HepG2 (cell line): ENCODE data around the gene FEV. TPM values are rescaled to one million over a fixed set of nuclear protein-coding genes. Genes with fewer than 3 reads are reported as not detected.

ENCODE experiments used
- CBFB ChIP-seq: sonication (generic); formaldehyde crosslinking; IDR thresholded peaks from 2 replicates; pipeline ENCODE4 v1.4.0; 2020; ENCODE audit warnings: missing genetic modification reagents
- GABPB1 ChIP-seq: IDR thresholded peaks from 2 replicates; pipeline ENCODE4 v1.6.1; 2016; ENCODE audit warnings: mild to moderate bottlenecking, missing genetic modification reagents, moderate library complexity, missing compliant biosample characterization
- GATA4 ChIP-seq: sonication (generic); IDR thresholded peaks from 2 replicates; pipeline ENCODE4 v1.6.1; 2016; ENCODE audit warnings: antibody characterized with exemption, low read depth, borderline replicate concordance
- GATAD2A ChIP-seq: IDR thresholded peaks from 2 replicates; pipeline ENCODE4 v1.6.1; 2016
- GTF2F1 ChIP-seq: fragments of 150-350 bp; IDR thresholded peaks from 2 replicates; pipeline ENCODE4 v1.6.1; 2014; ENCODE audit warnings: low read length
- HMGXB4 ChIP-seq, 2 experiments: sonication (generic) in 1 of 2; formaldehyde crosslinking in 1 of 2; IDR thresholded peaks; 2 replicates each; pipeline versions ENCODE4 v1.4.0 to v1.6.1; 2018 to 2020; ENCODE audit warnings: missing genetic modification reagents in 2 of 2, borderline replicate concordance in 1 of 2, low read depth in 1 of 2, mild to moderate bottlenecking in 1 of 2, missing biosample characterization in 1 of 2
- KAT8 ChIP-seq: IDR thresholded peaks from 2 replicates; pipeline ENCODE4 v1.6.1; 2016; ENCODE audit warnings: missing genetic modification reagents, missing compliant biosample characterization
- MAF1 ChIP-seq: sonication (generic); formaldehyde crosslinking; IDR thresholded peaks from 2 replicates; pipeline ENCODE4 v1.5.0; 2020; ENCODE audit warnings: missing genetic modification reagents, borderline replicate concordance
- PATZ1 ChIP-seq: sonication (generic); formaldehyde crosslinking; IDR thresholded peaks from 2 replicates; pipeline ENCODE4 v1.4.0; 2020; ENCODE audit warnings: missing genetic modification reagents
- PBX2 ChIP-seq: IDR thresholded peaks from 2 replicates; pipeline ENCODE4 v1.6.1; 2016; ENCODE audit warnings: control low read depth
- RCOR2 ChIP-seq: IDR thresholded peaks from 2 replicates; pipeline ENCODE4 v1.6.1; 2016; ENCODE audit warnings: missing biosample characterization, missing genetic modification reagents
- TEF ChIP-seq: sonication (generic); formaldehyde crosslinking; IDR thresholded peaks from 2 replicates; pipeline ENCODE4 v1.5.0; 2020; ENCODE audit warnings: missing genetic modification reagents
- ZNF354B ChIP-seq: sonication (generic); formaldehyde crosslinking; IDR thresholded peaks from 2 replicates; pipeline ENCODE4 v1.8.0; 2022; ENCODE audit warnings: mild to moderate bottlenecking, missing genetic modification reagents
- ZNF614 ChIP-seq: IDR thresholded peaks from 2 replicates; pipeline ENCODE4 v1.6.1; 2018; ENCODE audit warnings: missing biosample characterization, missing genetic modification reagents, inconsistent platforms, borderline replicate concordance
- polyA plus RNA-seq, 8 experiments: library from polyadenylated mRNA; depleted of rRNA in 3 of 8; stranded (reverse) in 7 of 8; unstranded in 1 of 8; fragments of >200 nt; fragmentation: Illumina TruSeq in 4 of 8; extraction: Trizol in 4 of 8; gene quantifications; 2 replicates each; pipeline versions ENCODE4 v1.2.1 to v1.2.3, GENCODE V29; 2011 to 2016; ENCODE audit warnings: low read depth in 4 of 8, missing spikeins in 1 of 8, mixed read lengths in 1 of 8; ENCODE audit not compliant: insufficient read depth in 1 of 8
- total RNA-seq, 5 experiments: library from RNA; depleted of rRNA; stranded (reverse); fragments of >200 nt; fragmentation: Illumina TruSeq; extraction: Trizol; gene quantifications; 2 replicates each; pipeline ENCODE4 v1.2.3, GENCODE V29; 2016; ENCODE audit warnings: low read depth in 1 of 5
- TF ChIP-seq, protein P1 (sequence below): sonication (generic); formaldehyde crosslinking; IDR thresholded peaks from 2 replicates; pipeline ENCODE4 v1.5.0; 2020; ENCODE audit warnings: mild to moderate bottlenecking, missing genetic modification reagents, borderline replicate concordance
- TF ChIP-seq, protein P2 (sequence below): sonication (generic); formaldehyde crosslinking; IDR thresholded peaks from 2 replicates; pipeline ENCODE4 v1.8.1; 2023; ENCODE audit warnings: mild to moderate bottlenecking, missing genetic modification reagents

The FEV gene
- total and polyA plus RNA-seq, 2 of the 13 experiments (the other 11 are each of a cell fraction or from before 2014, with no cell fraction given): not detected

DNA sequence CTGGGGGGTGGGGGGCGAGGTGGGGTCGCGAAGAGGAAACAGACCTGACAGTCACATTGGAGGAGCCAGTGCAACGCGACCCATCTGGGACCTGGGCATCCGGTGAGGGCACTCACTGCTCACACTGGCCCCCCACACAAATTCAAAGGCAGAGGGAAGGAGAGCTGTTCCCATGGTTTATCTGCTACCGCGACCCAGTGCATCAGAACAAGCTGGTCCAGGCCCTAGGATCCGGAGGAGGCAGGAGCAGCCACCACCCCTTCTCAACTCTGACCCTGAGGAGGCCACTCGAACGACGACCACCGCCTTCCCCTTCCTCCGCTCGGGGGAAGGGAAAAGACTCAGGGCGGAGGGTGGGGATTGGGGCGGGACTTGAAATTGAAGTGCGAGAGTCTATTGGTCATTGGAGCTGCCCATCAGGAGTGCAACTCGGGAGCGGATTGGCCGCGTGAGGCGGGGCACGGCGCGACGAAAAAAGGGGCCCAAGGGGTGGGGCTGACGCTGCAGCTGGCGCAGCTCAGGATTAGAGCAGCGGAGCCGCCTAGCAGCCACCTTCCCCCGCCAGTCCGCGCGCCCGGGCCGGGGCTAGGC, 25.7 kb downstream of the FEV start, which contains the start of gene CDK5R2 (continued):
- TF ChIP-seq, protein P1, sequence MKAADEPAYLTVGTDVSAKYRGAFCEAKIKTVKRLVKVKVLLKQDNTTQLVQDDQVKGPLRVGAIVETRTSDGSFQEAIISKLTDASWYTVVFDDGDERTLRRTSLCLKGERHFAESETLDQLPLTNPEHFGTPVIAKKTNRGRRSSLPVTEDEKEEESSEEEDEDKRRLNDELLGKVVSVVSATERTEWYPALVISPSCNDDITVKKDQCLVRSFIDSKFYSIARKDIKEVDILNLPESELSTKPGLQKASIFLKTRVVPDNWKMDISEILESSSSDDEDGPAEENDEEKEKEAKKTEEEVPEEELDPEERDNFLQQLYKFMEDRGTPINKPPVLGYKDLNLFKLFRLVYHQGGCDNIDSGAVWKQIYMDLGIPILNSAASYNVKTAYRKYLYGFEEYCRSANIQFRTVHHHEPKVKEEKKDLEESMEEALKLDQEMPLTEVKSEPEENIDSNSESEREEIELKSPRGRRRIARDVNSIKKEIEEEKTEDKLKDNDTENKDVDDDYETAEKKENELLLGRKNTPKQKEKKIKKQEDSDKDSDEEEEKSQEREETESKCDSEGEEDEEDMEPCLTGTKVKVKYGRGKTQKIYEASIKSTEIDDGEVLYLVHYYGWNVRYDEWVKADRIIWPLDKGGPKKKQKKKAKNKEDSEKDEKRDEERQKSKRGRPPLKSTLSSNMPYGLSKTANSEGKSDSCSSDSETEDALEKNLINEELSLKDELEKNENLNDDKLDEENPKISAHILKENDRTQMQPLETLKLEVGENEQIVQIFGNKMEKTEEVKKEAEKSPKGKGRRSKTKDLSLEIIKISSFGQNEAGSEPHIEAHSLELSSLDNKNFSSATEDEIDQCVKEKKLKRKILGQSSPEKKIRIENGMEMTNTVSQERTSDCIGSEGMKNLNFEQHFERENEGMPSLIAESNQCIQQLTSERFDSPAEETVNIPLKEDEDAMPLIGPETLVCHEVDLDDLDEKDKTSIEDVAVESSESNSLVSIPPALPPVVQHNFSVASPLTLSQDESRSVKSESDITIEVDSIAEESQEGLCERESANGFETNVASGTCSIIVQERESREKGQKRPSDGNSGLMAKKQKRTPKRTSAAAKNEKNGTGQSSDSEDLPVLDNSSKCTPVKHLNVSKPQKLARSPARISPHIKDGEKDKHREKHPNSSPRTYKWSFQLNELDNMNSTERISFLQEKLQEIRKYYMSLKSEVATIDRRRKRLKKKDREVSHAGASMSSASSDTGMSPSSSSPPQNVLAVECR: peak; percentile 37; the same call in 1 of the 2 replicates
- TF ChIP-seq TEF (CRISPR knock-in tag) (no peak), PBX2 (CRISPR knock-in tag) (peak; percentile 92), CBFB (CRISPR knock-in tag) (no peak), PATZ1 (CRISPR knock-in tag) (peak; percentile 59; the same call in 1 of the 2 replicates), GTF2F1 (no peak), GABPB1 (CRISPR knock-in tag) (peak; percentile 41; the same call in 1 of the 2 replicates), KAT8 (no peak), MAF1 (no peak), ZNF354B (CRISPR knock-in tag) (no peak), ZNF614 (CRISPR knock-in tag) (0 out of 2 replicates have a peak, but pooled peaks have one; percentile 16), GATA4 (no peak), GATAD2A (CRISPR knock-in tag) (no peak), RCOR2 (no peak), HMGXB4 (CRISPR knock-in tag; IDR thresholded peaks at IDR 0.05; ENCODE audit: borderline replicate concordance in 1 of 2, low read depth in 1 of 2) (0 out of 4 replicates have a peak, but pooled peaks of 1 of the 2 experiments have one; percentile 17)
- TF ChIP-seq, protein P2, sequence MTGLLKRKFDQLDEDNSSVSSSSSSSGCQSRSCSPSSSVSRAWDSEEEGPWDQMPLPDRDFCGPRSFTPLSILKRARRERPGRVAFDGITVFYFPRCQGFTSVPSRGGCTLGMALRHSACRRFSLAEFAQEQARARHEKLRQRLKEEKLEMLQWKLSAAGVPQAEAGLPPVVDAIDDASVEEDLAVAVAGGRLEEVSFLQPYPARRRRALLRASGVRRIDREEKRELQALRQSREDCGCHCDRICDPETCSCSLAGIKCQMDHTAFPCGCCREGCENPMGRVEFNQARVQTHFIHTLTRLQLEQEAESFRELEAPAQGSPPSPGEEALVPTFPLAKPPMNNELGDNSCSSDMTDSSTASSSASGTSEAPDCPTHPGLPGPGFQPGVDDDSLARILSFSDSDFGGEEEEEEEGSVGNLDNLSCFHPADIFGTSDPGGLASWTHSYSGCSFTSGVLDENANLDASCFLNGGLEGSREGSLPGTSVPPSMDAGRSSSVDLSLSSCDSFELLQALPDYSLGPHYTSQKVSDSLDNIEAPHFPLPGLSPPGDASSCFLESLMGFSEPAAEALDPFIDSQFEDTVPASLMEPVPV (CRISPR knock-in tag): no peak
